GM23248 (cell line): ENCODE measurements around the gene SLFN12.

Experiments used
- EZH2 ChIP-seq: fragments of 200-600 bp; sonication (generic); IDR thresholded peaks from 2 replicates; pipeline ENCODE4 v1.6.1; 2018; ENCODE audit warnings: antibody characterized with exemption, mild to moderate bottlenecking; ENCODE audit not compliant: insufficient read depth, poor library complexity, severe bottlenecking
- EZH2phosphoT487 ChIP-seq: fragments of 200-600 bp; sonication (generic); IDR thresholded peaks from 2 replicates; pipeline ENCODE4 v1.6.1; 2018; ENCODE audit warnings: antibody characterized with exemption, moderate library complexity, mild to moderate bottlenecking, low read depth; ENCODE audit not compliant: insufficient read depth

- TF ChIP-seq EZH2 (no peak), EZH2phosphoT487 (no peak)
Measured at GRCh38 chr17:35376245-35376644, 56.1 kb downstream of the SLFN12 start.
